Mesendoderm (in vitro differentiated cells): ENCODE results near the gene GCN1.

Experiments used
- DNase-seq: peaks from one replicate; pipeline ENCODE4 v3.0.0; 2013
- H2AK5ac ChIP-seq: 2 replicates; pipeline ENCODE4 v1.6.1; 2013; ENCODE audit warnings: low read length, inconsistent platforms
- H2BK120ac ChIP-seq: 2 replicates; pipeline ENCODE4 v1.6.1; 2013; ENCODE audit warnings: low read depth, mild to moderate bottlenecking, low read length, moderate library complexity, mixed read lengths
- H2BK15ac ChIP-seq: replicated peaks from 2 replicates; pipeline ENCODE4 v1.6.1; 2013; ENCODE audit warnings: low read depth, mild to moderate bottlenecking, moderate library complexity
- H2BK5ac ChIP-seq: 2 replicates; pipeline ENCODE4 v1.6.1; 2013; ENCODE audit warnings: low read length, inconsistent platforms
- H3K18ac ChIP-seq: 2 replicates; pipeline ENCODE4 v1.6.1; 2013; ENCODE audit warnings: mild to moderate bottlenecking, low read length, mixed read lengths
- H3K23ac ChIP-seq: one replicate; pipeline ENCODE4 v1.6.1; 2013; ENCODE audit warnings: low read length
- H3K27ac ChIP-seq: 2 replicates; pipeline ENCODE4 v1.5.1; 2013; ENCODE audit warnings: low read depth, mild to moderate bottlenecking, inconsistent platforms, low read length, moderate library complexity
- H3K27me3 ChIP-seq: 2 replicates; pipeline ENCODE4 v1.6.1; 2013; ENCODE audit warnings: low read length, control low read depth, mild to moderate bottlenecking, inconsistent platforms; ENCODE audit not compliant: insufficient read depth, poor library complexity
- H3K36me3 ChIP-seq: 2 replicates; pipeline ENCODE4 v1.6.1; 2013; ENCODE audit warnings: low read length, inconsistent platforms; ENCODE audit not compliant: control insufficient read depth, insufficient read depth
- H3K4ac ChIP-seq: one replicate; pipeline ENCODE4 v1.6.1; 2013; ENCODE audit warnings: low read depth, mild to moderate bottlenecking, low read length, moderate library complexity
- H3K4me1 ChIP-seq: 2 replicates; pipeline ENCODE4 v1.6.1; 2013; ENCODE audit warnings: low read depth, low read length, inconsistent platforms; ENCODE audit not compliant: control insufficient read depth
- H3K4me2 ChIP-seq: 2 replicates; pipeline ENCODE4 v1.6.1; 2013; ENCODE audit warnings: low read length
- H3K4me3 ChIP-seq: 2 replicates; pipeline ENCODE4 v1.5.1; 2013; ENCODE audit warnings: mild to moderate bottlenecking, low read length
- H3K56ac ChIP-seq: one replicate; pipeline ENCODE4 v1.6.1; 2013; ENCODE audit warnings: low read length
- H3K79me1 ChIP-seq: 2 replicates; pipeline ENCODE4 v1.6.1; 2013; ENCODE audit warnings: low read length, inconsistent platforms
- H3K79me2 ChIP-seq: 2 replicates; pipeline ENCODE4 v1.6.1; 2013; ENCODE audit warnings: mild to moderate bottlenecking, low read length; ENCODE audit not compliant: control insufficient read depth, insufficient read depth
- H3K9ac ChIP-seq: 2 replicates; pipeline ENCODE4 v1.6.1; 2013; ENCODE audit warnings: low read length, inconsistent platforms
- H4K5ac ChIP-seq: one replicate; pipeline ENCODE4 v1.6.1; 2013; ENCODE audit warnings: low read length
- H4K8ac ChIP-seq: one replicate; pipeline ENCODE4 v1.6.1; 2013; ENCODE audit warnings: low read depth, mild to moderate bottlenecking, control low read depth, low read length, moderate library complexity
- WGBS: extraction: QIAGEN DNeasy Blood & Tissue Kit; methylation state at CpG from one replicate; pipeline ENCODE4 v1.1.7; 2013; ENCODE audit warnings: low lambda C conversion rate, missing lambda C conversion rate; ENCODE audit not compliant: insufficient coverage; ENCODE audit errors: extremely low coverage; 5-methylcytosine and 5-hydroxymethylcytosine counted together

Gene GCN1

GRCh38 chr12:120170631-120171030, 23.9 kb downstream of the GCN1 start:
- H3K4me3 ChIP-seq = no peak overlapping the region
- H3K4ac ChIP-seq = no peak overlapping the region
- peaks cover 22% of the 10 kb centered on the region for H3K36me3 ChIP-seq
- H4K5ac ChIP-seq = no peak overlapping the region
- H3K23ac ChIP-seq = no peak overlapping the region
- no peak overlapping the region for H3K4me2 ChIP-seq
- H3K18ac ChIP-seq = no peak overlapping the region
- no peak overlapping the region for H2AK5ac ChIP-seq
- no peaks in the 10 kb centered on the region for H3K79me1 ChIP-seq
- H3K4me1 ChIP-seq = no peaks in the 10 kb centered on the region
- no peak for DNase-seq
- H3K56ac ChIP-seq = no peak overlapping the region
- H2BK5ac ChIP-seq = no peak overlapping the region
- no peaks in the 10 kb centered on the region for H3K79me2 ChIP-seq
- WGBS = no CpG with 5 or more reads among the region's 7 CpGs
- no peak overlapping the region for H3K9ac ChIP-seq
- no peaks in the 10 kb centered on the region for H3K27me3 ChIP-seq
- no peak overlapping the region for H3K27ac ChIP-seq
- no peak overlapping the region for H2BK120ac ChIP-seq
- H4K8ac ChIP-seq = no peak overlapping the region
- H2BK15ac ChIP-seq = no peak overlapping the region

DNA sequence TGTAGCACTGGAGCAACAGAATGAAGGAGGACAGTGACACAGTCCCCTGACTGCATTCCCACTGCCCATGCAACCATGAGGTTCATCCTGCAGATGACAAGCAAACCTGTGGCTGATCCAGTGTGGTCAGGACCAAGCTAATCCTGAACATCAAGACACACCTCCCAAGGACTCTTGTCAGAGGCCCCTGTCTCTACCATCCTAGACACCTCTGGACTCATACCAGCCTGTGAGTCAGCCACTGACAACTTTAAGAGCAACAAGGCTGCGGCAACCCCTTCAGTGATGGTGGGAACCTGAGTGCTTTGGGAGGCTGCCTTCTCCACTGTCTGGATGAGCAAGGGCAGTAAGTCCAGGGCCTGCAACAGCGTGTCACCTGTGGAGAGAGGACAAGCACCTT, 24.6 kb downstream of the GCN1 start:
- no peak for DNase-seq
- Histone ChIP-seq H2BK15ac (no peak overlapping the region), H3K9ac (no peak overlapping the region), H4K8ac (no peak overlapping the region), H3K27ac (no peak overlapping the region), H2AK5ac (no peak overlapping the region), H2BK120ac (no peak overlapping the region), H3K4me2 (no peak overlapping the region), H2BK5ac (no peak overlapping the region), H3K36me3 (peaks cover 19% of the 10 kb centered on the region), H3K79me1 (no peaks in the 10 kb centered on the region), H3K23ac (no peak overlapping the region), H3K4me3 (no peak overlapping the region), H4K5ac (no peak overlapping the region), H3K27me3 (no peaks in the 10 kb centered on the region), H3K4ac (no peak overlapping the region), H3K4me1 (no peaks in the 10 kb centered on the region), H3K56ac (no peak overlapping the region), H3K79me2 (no peaks in the 10 kb centered on the region), H3K18ac (no peak overlapping the region)
- WGBS = no CpG with 5 or more reads among the region's 2 CpGs

DNA sequence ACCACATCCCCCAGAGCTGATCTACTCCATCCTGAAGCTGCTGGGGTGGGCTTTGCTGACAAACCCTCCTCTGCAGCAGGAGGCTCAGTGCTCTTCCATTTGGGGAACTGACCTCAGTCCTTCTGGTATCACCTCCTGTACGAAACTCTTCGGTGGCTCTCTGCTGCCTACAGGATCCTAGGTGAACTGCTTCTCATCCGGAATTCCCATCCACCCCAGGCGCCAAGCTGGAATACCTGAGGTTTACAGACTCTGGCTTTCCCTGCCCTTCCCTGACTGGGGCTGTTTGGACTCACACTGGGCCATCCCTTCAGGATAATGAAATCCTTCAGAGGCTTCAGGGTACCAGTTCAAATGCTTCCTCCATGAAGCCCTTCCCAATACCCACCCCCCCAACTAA, 26.2 kb downstream of the GCN1 start:
- no peak overlapping the region for H4K5ac ChIP-seq
- H3K79me2 ChIP-seq = no peaks in the 10 kb centered on the region
- no peak overlapping the region for H3K9ac ChIP-seq
- H3K56ac ChIP-seq = no peak overlapping the region
- no peak overlapping the region for H2BK15ac ChIP-seq
- H2BK120ac ChIP-seq = no peak overlapping the region
- no peak overlapping the region for H3K4me3 ChIP-seq
- H4K8ac ChIP-seq = no peak overlapping the region
- no peak for DNase-seq
- H3K27ac ChIP-seq = no peak overlapping the region
- no peak overlapping the region for H3K4me2 ChIP-seq
- no peak overlapping the region for H3K4ac ChIP-seq
- H3K79me1 ChIP-seq = no peaks in the 10 kb centered on the region
- H3K27me3 ChIP-seq = no peaks in the 10 kb centered on the region
- H2BK5ac ChIP-seq = no peak overlapping the region
- WGBS = no CpG with 5 or more reads among the region's 4 CpGs
- H2AK5ac ChIP-seq = no peak overlapping the region
- peaks cover 13% of the 10 kb centered on the region for H3K36me3 ChIP-seq
- H3K4me1 ChIP-seq = no peaks in the 10 kb centered on the region
- no peak overlapping the region for H3K18ac ChIP-seq
- no peak overlapping the region for H3K23ac ChIP-seq

- no peaks in the 10 kb centered on the region for H3K79me1 ChIP-seq
- no peak overlapping the region for H4K8ac ChIP-seq
- no peaks in the 10 kb centered on the region for H3K27me3 ChIP-seq
- no peak overlapping the region for H3K23ac ChIP-seq
- H3K4me3 ChIP-seq = no peak overlapping the region
- no peak overlapping the region for H2BK120ac ChIP-seq
- no peaks in the 10 kb centered on the region for H3K79me2 ChIP-seq
- no peak overlapping the region for H3K27ac ChIP-seq
- H3K18ac ChIP-seq = no peak overlapping the region
- H2BK15ac ChIP-seq = no peak overlapping the region
- H2BK5ac ChIP-seq = no peak overlapping the region
- no peak overlapping the region for H3K4me2 ChIP-seq
- no peak for DNase-seq
- peaks cover 18% of the 10 kb centered on the region for H3K36me3 ChIP-seq
- no peak overlapping the region for H3K4ac ChIP-seq
- no peaks in the 10 kb centered on the region for H3K4me1 ChIP-seq
- no peak overlapping the region for H4K5ac ChIP-seq
- H2AK5ac ChIP-seq = no peak overlapping the region
- H3K56ac ChIP-seq = no peak overlapping the region
- H3K9ac ChIP-seq = no peak overlapping the region
- no CpG with 5 or more reads among the region's 6 CpGs for WGBS
Measured at GRCh38 chr12:120167529-120168095, 26.9 kb downstream of the GCN1 start.

GRCh38 chr12:120164293-120164692, 30.2 kb downstream of the GCN1 start:
- WGBS = no CpG with 5 or more reads among the region's 11 CpGs
- Histone ChIP-seq H4K8ac (no peak overlapping the region), H2BK15ac (no peak overlapping the region), H3K27ac (no peak overlapping the region), H3K4me1 (no peaks in the 10 kb centered on the region), H3K4ac (no peak overlapping the region), H3K36me3 (peaks cover 31% of the 10 kb centered on the region), H4K5ac (no peak overlapping the region), H3K23ac (no peak overlapping the region), H3K27me3 (no peaks in the 10 kb centered on the region), H2BK5ac (no peak overlapping the region), H2AK5ac (no peak overlapping the region), H3K4me2 (no peak overlapping the region), H2BK120ac (no peak overlapping the region), H3K79me2 (no peaks in the 10 kb centered on the region), H3K18ac (no peak overlapping the region), H3K9ac (no peak overlapping the region), H3K4me3 (no peak overlapping the region), H3K79me1 (no peaks in the 10 kb centered on the region), H3K56ac (no peak overlapping the region)
- no peak for DNase-seq

DNA sequence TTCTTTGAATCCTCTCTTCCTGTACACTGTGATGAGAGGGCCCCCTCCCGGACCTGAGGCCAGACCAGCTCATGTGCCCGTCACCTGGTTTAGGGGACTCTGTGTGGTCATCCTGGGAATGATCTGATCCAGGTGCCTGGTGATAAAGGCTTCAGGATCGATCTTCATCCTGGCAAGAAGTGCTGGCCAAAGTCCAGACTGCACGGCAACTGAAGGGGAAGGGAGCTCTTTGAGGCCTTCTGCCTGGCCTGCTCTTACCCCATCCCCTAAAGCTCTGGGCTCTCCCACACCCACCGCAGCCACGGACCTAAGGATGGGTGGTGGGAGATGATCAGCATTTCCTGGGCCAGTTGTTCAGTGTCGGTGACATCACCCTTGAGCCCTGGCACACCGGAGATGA, 31.8 kb downstream of the GCN1 start:
- H4K8ac ChIP-seq = no peak overlapping the region
- H3K27ac ChIP-seq = no peak overlapping the region
- H3K79me1 ChIP-seq = no peaks in the 10 kb centered on the region
- no peak overlapping the region for H4K5ac ChIP-seq
- no peak overlapping the region for H3K18ac ChIP-seq
- no CpG with 5 or more reads among the region's 8 CpGs for WGBS
- H3K27me3 ChIP-seq = no peaks in the 10 kb centered on the region
- no peak overlapping the region for H3K4me2 ChIP-seq
- no peaks in the 10 kb centered on the region for H3K79me2 ChIP-seq
- no peak overlapping the region for H3K56ac ChIP-seq
- no peak overlapping the region for H3K23ac ChIP-seq
- H2AK5ac ChIP-seq = no peak overlapping the region
- H2BK15ac ChIP-seq = no peak overlapping the region
- H3K4me3 ChIP-seq = no peak overlapping the region
- no peak overlapping the region for H3K9ac ChIP-seq
- no peaks in the 10 kb centered on the region for H3K4me1 ChIP-seq
- peaks cover 33% of the 10 kb centered on the region for H3K36me3 ChIP-seq
- no peak overlapping the region for H3K4ac ChIP-seq
- no peak overlapping the region for H2BK120ac ChIP-seq
- no peak overlapping the region for H2BK5ac ChIP-seq
- no peak for DNase-seq
